Effector memory CD8-positive, alpha-beta T cell (primary cell): ENCODE data around the gene PHACTR1.
"Not testable (repeated sequence)": the region's sequence is repeated elsewhere in the genome, so short reads cannot be mapped to it uniquely, and the experiment has no call there.

Experiments used
- ATAC-seq: fragments of 150-1000 bp; cut with Tn5 transposase; replicated peaks from 2 replicates; pipeline ENCODE4 v1.10.0; 2021; ENCODE audit warnings: mild to moderate bottlenecking, moderate library complexity
- DNase-seq, 3 experiments: peaks; one replicate each; pipeline ENCODE4 v3.0.0; 2021
- H3K27ac Mint-ChIP-seq, 2 donors: one replicate each; pipeline ENCODE4 v1.8.0; 2022; ENCODE audit warnings: mild to moderate bottlenecking in 2 of 2, mixed read lengths in 2 of 2, moderate library complexity in 2 of 2
- H3K27me3 Mint-ChIP-seq, 2 donors: one replicate each; pipeline ENCODE4 v1.8.0; 2022; ENCODE audit warnings: mixed read lengths in 2 of 2
- H3K36me3 Mint-ChIP-seq: one replicate; pipeline ENCODE4 v1.8.0; 2022; ENCODE audit warnings: mild to moderate bottlenecking, moderate library complexity, mixed read lengths; ENCODE audit not compliant: insufficient read depth
- H3K4me1 Mint-ChIP-seq, 2 donors: one replicate each; pipeline ENCODE4 v1.8.0; 2022; ENCODE audit warnings: low read depth in 2 of 2, mixed read lengths in 2 of 2
- H3K4me3 Mint-ChIP-seq, 2 donors: one replicate each; pipeline ENCODE4 v1.8.0; 2022; ENCODE audit warnings: mild to moderate bottlenecking in 2 of 2, mixed read lengths in 2 of 2, moderate library complexity in 2 of 2
- H3K9me3 Mint-ChIP-seq, 2 donors: one replicate each; pipeline ENCODE4 v1.8.0; 2022; ENCODE audit warnings: mixed read lengths in 2 of 2

The PHACTR1 gene

DNA sequence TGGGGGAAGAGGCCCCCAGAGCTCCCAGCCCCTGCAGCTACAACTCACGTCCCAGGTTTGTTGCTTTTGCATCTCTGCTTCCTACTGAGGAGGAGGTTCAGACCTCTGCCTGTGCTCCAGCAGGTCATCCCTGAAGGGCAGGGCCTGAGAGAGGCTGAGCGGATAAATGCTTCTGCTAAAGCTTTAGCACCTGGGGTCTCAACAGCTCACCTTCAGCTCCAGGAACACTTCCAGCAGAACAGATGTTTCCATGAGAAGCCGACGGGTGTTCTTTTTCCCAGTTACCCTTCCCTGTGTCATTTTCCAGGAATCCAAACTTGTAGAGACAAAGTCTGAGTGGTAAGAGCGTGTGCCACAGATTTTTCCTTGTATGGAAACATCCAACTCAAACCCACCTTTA, 403.0 kb downstream of the PHACTR1 start:
- no peaks in the 10 kb centered on the region for H3K4me1 Mint-ChIP-seq
- no peak overlapping the region for H3K4me3 Mint-ChIP-seq
- H3K27me3 Mint-ChIP-seq = peaks cover 56 to 65% of the 10 kb centered on the region in 2 donors
- no peaks in the 10 kb centered on the region for H3K36me3 Mint-ChIP-seq
- H3K9me3 Mint-ChIP-seq = no peaks in the 10 kb centered on the region
- DNase-seq (no peak), ATAC-seq (no peak)
- no peak overlapping the region for H3K27ac Mint-ChIP-seq

DNA sequence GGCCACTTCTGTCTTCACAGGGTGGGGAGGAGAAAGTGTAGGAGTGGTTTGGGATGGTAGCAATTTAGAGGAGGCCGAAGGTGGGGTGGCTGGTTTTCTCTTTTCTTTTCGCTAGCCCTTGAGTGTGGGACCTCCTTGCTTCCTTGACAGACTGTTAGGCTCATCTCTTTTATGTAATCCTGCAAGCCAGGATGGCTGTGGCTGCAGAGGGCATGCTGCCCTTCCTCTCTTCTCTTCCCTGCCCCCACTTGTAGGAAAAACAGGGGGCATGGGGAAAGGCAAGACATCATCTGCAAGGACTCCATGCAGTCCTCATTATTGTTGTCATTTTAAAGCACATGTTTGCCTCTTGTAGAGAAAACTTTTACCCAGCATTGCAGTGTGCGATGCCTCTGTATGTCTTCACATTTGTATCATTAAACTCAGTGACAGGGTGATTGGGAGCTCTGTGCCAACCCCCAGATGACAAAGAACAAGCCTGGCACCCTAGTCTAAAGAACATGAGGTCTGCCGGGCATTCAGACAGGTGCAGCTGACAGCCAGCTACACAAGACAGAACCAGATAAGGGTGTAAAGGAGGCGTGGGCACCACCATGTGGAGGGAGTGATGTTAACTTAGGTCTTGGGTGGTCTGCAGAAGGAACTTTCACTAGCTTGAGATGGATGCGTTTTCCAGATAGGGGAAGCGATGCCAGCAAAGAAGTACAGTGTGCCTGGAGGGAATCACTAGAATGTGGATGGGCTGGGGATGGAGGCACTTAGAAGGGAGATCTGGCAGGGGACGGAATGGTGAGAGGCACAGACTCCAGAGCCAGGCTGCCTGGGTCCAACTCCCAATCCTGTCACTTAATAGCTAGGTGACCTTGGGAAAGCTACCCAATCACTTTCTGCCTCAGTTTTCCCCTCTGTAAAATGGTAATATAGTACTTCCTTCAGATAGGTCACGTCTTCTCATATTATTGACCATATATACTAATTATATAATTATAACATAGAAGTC, 404.2 kb downstream of the PHACTR1 start:
- no peak overlapping the region for H3K27ac Mint-ChIP-seq
- peaks cover 62 to 68% of the 10 kb centered on the region in 2 donors for H3K27me3 Mint-ChIP-seq
- ATAC-seq (no peak), DNase-seq (no peak)
- H3K36me3 Mint-ChIP-seq = no peaks in the 10 kb centered on the region
- H3K4me1 Mint-ChIP-seq = no peaks in the 10 kb centered on the region
- H3K9me3 Mint-ChIP-seq = no peaks in the 10 kb centered on the region
- no peak overlapping the region for H3K4me3 Mint-ChIP-seq

DNA sequence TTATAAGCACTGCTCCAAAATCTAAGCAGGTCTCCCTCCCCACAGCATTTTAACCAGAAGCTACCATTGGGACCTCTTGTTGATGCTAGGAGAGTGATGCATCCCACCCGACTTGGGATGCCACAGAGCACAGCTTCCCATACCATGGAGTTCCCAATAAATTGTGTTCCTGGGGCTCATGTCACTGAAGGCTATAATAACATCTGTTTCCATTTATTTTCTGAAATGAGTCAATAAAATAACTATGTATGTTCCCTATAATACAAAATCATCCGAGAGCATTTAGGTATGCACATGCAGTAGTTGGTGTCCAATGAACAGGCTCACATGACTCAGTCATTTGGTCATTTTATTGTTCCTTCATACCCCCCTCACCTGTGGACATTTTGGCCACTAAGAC, 407.6 kb downstream of the PHACTR1 start:
- ATAC-seq (no peak), DNase-seq (no peak)
- Mint-ChIP-seq H3K27ac (no peak overlapping the region), H3K4me3 (no peak overlapping the region), H3K4me1 (no peaks in the 10 kb centered on the region), H3K27me3 (peaks cover 56 to 87% of the 10 kb centered on the region in 2 donors), H3K9me3 (no peaks in the 10 kb centered on the region), H3K36me3 (no peaks in the 10 kb centered on the region)

DNA sequence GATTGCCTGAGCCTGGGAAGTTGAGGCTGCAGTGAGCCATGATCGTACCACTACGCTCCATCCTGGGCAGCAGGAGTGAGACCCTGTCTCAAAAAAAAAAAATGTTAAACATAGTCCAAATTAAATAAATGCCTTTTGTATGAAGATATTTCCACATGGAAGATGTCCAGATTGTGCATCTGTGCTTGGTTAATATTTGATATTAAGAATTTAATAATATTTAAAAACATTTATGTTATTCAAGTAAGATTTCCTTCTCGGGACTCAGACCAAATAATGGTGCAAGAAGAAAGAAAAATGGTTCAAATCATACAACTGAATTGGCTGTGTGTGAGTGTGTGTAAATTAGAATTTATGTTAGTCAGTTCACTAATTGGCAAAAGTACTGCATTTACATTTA, 409.3 kb downstream of the PHACTR1 start:
- no peaks in the 10 kb centered on the region for H3K4me1 Mint-ChIP-seq
- no peak overlapping the region for H3K27ac Mint-ChIP-seq
- ATAC-seq (no peak), DNase-seq (no peak)
- no peak overlapping the region for H3K4me3 Mint-ChIP-seq
- H3K36me3 Mint-ChIP-seq = no peaks in the 10 kb centered on the region
- H3K27me3 Mint-ChIP-seq = peaks cover 53 to 70% of the 10 kb centered on the region in 2 donors
- H3K9me3 Mint-ChIP-seq = no peaks in the 10 kb centered on the region

DNA sequence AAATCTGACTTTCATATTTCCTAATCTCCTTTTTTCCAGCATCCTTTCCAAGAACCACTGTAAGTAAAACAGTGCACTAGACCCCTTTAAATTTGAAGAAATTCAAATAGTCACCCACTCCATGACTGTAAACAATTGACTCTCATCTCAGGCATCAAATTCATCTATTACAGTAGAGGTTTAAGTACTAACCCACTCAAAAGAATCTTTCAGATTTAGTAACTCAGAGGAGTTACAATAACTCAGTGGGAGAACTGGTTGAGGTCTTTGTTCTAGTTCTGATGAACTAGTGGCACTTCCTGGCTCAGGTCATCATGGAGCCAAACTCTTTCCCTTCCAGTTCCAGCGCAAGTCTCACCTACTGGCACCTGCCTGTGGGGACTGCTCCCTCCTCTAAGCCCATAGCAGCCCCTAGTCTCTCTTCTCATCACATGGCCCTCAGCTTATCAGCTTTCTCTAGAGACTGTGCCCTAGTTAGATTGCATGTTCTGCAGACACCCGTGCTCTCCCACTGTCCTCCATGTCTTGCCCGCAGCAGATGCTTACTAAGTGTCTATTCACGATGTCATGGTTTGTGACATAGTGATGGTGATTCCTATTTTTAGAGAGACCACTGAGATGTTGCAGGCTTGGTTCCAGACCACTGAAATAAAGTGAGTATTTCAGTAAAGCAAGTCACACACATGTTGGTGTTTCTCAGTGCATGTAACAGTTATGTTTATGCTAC, 415.5 kb downstream of the PHACTR1 start:
- no peaks in the 10 kb centered on the region for H3K9me3 Mint-ChIP-seq
- H3K4me1 Mint-ChIP-seq = no peaks in the 10 kb centered on the region
- H3K36me3 Mint-ChIP-seq = no peaks in the 10 kb centered on the region
- DNase-seq (no peak), ATAC-seq (no peak)
- no peak overlapping the region for H3K4me3 Mint-ChIP-seq
- H3K27ac Mint-ChIP-seq = no peak overlapping the region
- peaks cover 26 to 27% of the 10 kb centered on the region in 2 donors for H3K27me3 Mint-ChIP-seq

DNA sequence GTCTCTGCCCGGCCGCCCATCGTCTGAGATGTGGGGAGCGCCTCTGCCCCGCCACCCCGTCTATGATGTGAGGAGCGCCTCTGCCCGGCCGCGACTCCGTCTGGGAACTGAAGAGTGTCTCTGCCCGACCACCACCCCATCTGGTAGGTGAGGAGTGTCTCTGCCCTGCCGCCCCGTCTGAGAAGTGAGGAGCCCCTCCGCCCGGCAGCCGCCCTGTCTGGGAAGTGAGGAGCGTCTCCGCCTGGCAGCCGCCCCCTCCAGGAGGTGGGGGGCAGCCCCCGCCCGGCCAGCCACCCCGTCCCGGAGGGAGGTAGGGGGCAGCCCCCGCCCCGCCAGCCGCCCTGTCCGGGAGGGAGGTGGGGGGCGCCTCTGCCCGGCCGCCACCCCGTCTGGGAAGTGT, 417.3 kb downstream of the PHACTR1 start:
- not testable (repeated sequence) for H3K27ac Mint-ChIP-seq, ATAC-seq, H3K9me3 Mint-ChIP-seq

DNA sequence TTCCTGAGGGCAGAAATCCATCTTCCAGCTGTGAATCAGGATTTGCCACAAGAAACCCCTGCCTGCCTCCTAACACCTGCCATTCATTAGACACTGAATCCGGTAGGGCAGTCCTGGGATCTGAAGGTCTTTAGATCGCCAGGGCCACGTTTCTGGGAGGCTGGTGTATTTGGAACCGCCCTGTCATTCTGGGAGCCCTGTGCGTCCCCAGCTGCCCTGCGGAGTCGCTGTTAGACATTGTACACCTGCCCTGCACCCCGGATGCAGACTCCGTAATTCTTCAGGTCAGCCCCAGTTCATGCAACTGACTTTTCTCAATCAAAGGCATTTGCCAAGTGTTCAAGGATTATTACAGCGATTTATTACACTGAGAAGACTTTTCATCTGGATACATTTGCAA, 418.6 kb downstream of the PHACTR1 start:
- no peaks in the 10 kb centered on the region for H3K9me3 Mint-ChIP-seq
- no peak overlapping the region for H3K4me3 Mint-ChIP-seq
- H3K36me3 Mint-ChIP-seq = no peaks in the 10 kb centered on the region
- H3K27me3 Mint-ChIP-seq = peaks cover 9 to 17% of the 10 kb centered on the region in 2 donors
- H3K4me1 Mint-ChIP-seq = no peaks in the 10 kb centered on the region
- H3K27ac Mint-ChIP-seq = no peak overlapping the region
- DNase-seq (no peak), ATAC-seq (no peak)

More for the DNA sequence above, 417.3 kb downstream of the PHACTR1 start:
- peaks cover 9 to 22% of the 10 kb centered on the region in 2 donors for H3K27me3 Mint-ChIP-seq
- DNase-seq, H3K4me3 Mint-ChIP-seq, H3K4me1 Mint-ChIP-seq, H3K36me3 Mint-ChIP-seq: not testable (repeated sequence)

DNA sequence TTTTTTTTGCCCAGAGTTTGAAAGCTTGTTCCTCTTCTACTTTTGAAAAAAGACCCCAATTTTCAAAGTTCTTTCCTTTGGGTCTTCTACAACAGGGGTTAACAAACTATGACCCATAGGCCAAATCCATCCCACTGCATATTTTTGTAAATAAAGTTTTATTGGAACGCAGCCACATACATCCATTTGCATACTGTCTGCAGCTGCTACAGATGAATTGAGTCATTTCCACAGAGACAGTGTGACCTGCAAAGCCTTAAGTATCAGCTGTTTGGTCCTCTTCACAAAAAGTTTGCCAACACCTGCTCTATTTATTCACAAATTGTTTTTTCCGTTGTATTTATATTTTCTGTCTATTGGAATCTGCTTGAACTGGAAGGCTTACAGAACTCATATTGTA, 422.6 kb downstream of the PHACTR1 start:
- no peak for ATAC-seq
- Mint-ChIP-seq H3K27ac (no peak overlapping the region), H3K36me3 (no peaks in the 10 kb centered on the region), H3K9me3 (no peaks in the 10 kb centered on the region), H3K4me1 (no peaks in the 10 kb centered on the region), H3K27me3 (peaks cover 0 to 5% of the 10 kb centered on the region in 2 donors), H3K4me3 (no peak overlapping the region)
- no peak for DNase-seq

DNA sequence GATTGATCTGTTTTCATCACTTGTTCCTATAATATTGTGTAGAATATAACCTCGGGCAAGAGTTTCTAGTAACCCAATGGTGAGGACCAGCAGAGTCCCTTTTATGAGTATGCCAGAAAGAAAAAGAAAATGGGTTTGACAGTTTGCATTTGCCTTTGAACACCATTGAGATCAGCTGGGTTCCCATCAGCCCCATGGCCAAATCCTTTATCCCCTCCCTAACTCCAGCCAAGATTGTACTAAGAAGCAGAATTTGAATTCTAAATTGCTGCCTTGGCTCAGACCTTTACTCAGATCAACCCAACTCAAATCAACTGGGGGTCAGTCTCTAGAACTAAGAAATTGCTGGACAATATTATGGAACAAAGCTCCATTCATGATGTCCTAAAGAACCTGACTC, 424.4 kb downstream of the PHACTR1 start:
- Mint-ChIP-seq H3K4me1 (no peaks in the 10 kb centered on the region), H3K36me3 (no peaks in the 10 kb centered on the region)

DNA sequence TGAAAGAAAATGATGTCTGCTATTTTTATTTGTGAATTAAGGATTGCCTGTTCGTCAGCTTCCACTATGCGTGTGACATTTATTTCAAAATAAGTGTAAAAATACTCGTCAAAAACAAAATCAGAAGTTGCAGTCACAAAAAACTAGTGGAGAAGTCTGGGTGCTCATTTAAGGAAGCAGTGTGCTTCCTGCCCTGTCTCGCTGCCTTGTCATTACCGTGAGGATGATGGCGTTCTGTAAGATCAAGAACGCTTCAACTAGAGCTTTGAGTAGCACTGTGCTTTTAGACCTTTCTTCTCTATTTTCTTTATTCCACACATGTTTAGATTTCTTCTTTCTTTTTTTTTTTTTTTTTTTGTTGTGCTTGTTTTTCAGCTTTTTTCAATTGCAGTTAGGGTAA, 424.8 kb downstream of the PHACTR1 start:
- no peak overlapping the region for H3K27ac Mint-ChIP-seq
- DNase-seq (no peak), ATAC-seq (no peak)
- no peaks in the 10 kb centered on the region for H3K36me3 Mint-ChIP-seq
- H3K4me1 Mint-ChIP-seq = no peaks in the 10 kb centered on the region
- H3K9me3 Mint-ChIP-seq = no peaks in the 10 kb centered on the region
- H3K4me3 Mint-ChIP-seq = no peak overlapping the region
- peaks cover 0 to under 1% of the 10 kb centered on the region in 2 donors for H3K27me3 Mint-ChIP-seq

More for the DNA sequence above, 424.4 kb downstream of the PHACTR1 start:
- no peaks in the 10 kb centered on the region for H3K27me3 Mint-ChIP-seq
- DNase-seq (no peak), ATAC-seq (no peak)
- no peak overlapping the region for H3K4me3 Mint-ChIP-seq
- no peak overlapping the region for H3K27ac Mint-ChIP-seq
- H3K9me3 Mint-ChIP-seq = no peaks in the 10 kb centered on the region

DNA sequence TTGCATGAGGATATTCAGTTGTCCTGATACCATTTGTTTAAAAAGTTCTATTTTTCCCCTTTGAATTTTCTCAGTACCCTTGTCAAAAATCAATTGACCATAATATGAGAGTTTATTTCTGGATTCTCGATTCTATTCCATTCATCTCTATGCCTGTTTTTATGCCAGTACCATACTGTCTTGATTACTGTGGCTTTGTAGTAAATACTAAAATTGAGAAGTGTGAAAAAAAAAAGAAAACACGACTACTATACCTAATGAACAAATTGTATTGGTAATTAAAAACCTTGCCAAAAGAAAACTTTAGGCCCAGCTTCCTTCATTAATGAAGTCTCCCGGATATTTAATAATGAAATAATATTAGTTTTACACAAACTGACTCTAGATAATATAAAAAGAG, 426.0 kb downstream of the PHACTR1 start:
- H3K4me1 Mint-ChIP-seq = no peaks in the 10 kb centered on the region
- ATAC-seq = no peak
- H3K27me3 Mint-ChIP-seq = peaks cover 0 to 7% of the 10 kb centered on the region in 2 donors
- no peak overlapping the region for H3K27ac Mint-ChIP-seq
- H3K36me3 Mint-ChIP-seq = no peaks in the 10 kb centered on the region
- DNase-seq = no peak
- no peaks in the 10 kb centered on the region for H3K9me3 Mint-ChIP-seq
- no peak overlapping the region for H3K4me3 Mint-ChIP-seq

DNA sequence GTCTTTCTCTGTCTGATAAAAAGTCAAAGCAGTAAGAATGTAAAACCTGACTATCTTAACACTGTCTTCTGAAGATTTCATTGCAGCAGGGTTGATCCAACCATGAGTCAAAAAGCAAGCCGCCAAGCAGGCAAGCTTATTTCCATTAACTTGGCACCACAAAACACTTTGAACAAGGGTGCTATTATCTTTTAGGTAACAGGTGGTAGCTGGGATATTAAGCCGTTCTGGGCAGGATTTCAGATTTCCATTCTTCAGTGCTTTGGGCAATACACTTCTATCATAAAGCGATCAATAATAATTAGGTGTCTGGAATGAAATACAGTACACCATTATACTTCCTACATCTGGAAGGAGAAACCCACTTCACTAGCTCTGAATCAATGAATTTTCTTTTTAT, 429.9 kb downstream of the PHACTR1 start:
- Mint-ChIP-seq H3K27ac (no peak overlapping the region), H3K4me3 (no peak overlapping the region), H3K9me3 (no peaks in the 10 kb centered on the region), H3K36me3 (no peaks in the 10 kb centered on the region), H3K4me1 (no peaks in the 10 kb centered on the region), H3K27me3 (peaks cover 10 to 13% of the 10 kb centered on the region in 2 donors)
- no peak for ATAC-seq
- no peak for DNase-seq

DNA sequence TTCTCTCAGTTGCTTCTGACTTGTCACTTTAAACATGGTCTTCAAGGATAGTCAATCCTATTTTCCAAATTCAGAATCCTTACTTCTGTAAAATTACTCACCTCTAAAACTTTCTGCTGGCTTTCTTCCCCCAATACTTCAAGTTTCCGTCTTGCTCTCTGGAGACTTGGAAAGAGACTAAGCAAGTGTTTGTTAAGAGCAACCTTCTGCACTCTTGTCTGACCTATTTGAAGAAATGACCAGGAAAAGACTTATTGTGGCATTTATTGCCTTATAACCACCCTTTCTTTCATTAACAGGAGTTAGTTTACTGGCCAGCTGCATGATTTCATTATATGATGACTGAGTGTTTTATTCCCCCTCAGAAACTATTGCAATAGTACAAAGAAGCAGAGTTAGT, 430.8 kb downstream of the PHACTR1 start:
- Mint-ChIP-seq H3K27ac (no peak overlapping the region), H3K36me3 (no peaks in the 10 kb centered on the region), H3K9me3 (no peaks in the 10 kb centered on the region), H3K27me3 (peaks cover 14 to 23% of the 10 kb centered on the region in 2 donors), H3K4me3 (no peak overlapping the region), H3K4me1 (no peaks in the 10 kb centered on the region)
- ATAC-seq = no peak
- no peak for DNase-seq

DNA sequence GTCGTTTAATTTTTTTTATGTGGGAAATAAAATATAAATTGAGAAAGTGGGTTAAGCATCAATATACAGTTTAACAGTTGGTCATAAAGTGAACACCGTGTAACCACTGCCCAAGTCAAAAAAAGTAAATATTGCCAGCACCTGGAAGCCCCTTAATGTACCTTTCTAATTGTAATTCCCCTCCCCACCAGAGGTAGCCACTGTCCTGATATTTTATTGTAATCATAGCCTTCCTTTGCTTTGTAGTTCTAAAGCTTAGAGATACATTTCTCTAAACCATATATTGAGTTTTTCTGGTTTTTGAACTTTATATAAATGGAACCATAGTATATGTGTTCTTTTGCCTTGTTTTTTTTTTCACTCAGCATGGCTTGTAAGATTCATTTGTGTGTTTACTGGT, 431.2 kb downstream of the PHACTR1 start:
- DNase-seq = no peak
- no peak overlapping the region for H3K27ac Mint-ChIP-seq
- no peaks in the 10 kb centered on the region for H3K36me3 Mint-ChIP-seq
- no peaks in the 10 kb centered on the region for H3K4me1 Mint-ChIP-seq
- no peak overlapping the region for H3K4me3 Mint-ChIP-seq
- H3K27me3 Mint-ChIP-seq = peaks cover 18 to 27% of the 10 kb centered on the region in 2 donors
- no peaks in the 10 kb centered on the region for H3K9me3 Mint-ChIP-seq
- ATAC-seq = no peak
